ENCODE results near the gene ZMYND8.

Gene ZMYND8

GRCh38 chr20:47274401-47275108 is 81.9 kb downstream of the ZMYND8 start:
- H3K4me1 ChIP-seq, result peaks cover 3 to 72% (median 57%) of the 10 kb centered on the region in 4 donors
- no peaks in the 10 kb centered on the region for H3K9me3 ChIP-seq
- no peak overlapping the region for H3K4me3 ChIP-seq
- no peak for TF ChIP-seq CTCF (IDR thresholded peaks at IDR 0.05)
- peak overlapping the region; percentile 90 to 94 for H3K27ac ChIP-seq
- no peaks in the 10 kb centered on the region for H3K27me3 ChIP-seq
- DNase-seq, result no peak
- intact Hi-C loops (cut with DNase I; ENCODE audit: low total_unique reads), result loop anchor here (5.0 to 10.0 kb wide), 3 partner anchors 43 to 190 kb away; no protein-coding TSS in a partner anchor
- H3K36me3 ChIP-seq, result peaks cover 0 to 16% (median 0%) of the 10 kb centered on the region in 3 donors

GRCh38 chr20:47273591-47274235 is 82.8 kb downstream of the ZMYND8 start:
- H3K9me3 ChIP-seq, result no peaks in the 10 kb centered on the region
- no peak for DNase-seq
- peaks cover 0 to 16% (median 0%) of the 10 kb centered on the region in 3 donors for H3K36me3 ChIP-seq
- intact Hi-C loops (cut with DNase I; ENCODE audit: low total_unique reads), result loop anchor here (1.0 to 10.0 kb wide), 3 partner anchors 76 to 191 kb away; no protein-coding TSS in a partner anchor
- no peak overlapping the region for H3K4me3 ChIP-seq
- H3K4me1 ChIP-seq, result peaks cover 3 to 71% (median 56%) of the 10 kb centered on the region in 4 donors
- H3K27me3 ChIP-seq, result no peaks in the 10 kb centered on the region
- H3K27ac ChIP-seq, result peak overlapping the region; percentile 90 to 94
- no peak for TF ChIP-seq CTCF (IDR thresholded peaks at IDR 0.05)

- Histone ChIP-seq H3K36me3 (peaks cover 0 to 23% (median 0%) of the 10 kb centered on the region in 3 donors), H3K4me3 (no peak overlapping the region), H3K27ac (peak overlapping the region; percentile 90 to 94), H3K9me3 (no peaks in the 10 kb centered on the region), H3K27me3 (no peaks in the 10 kb centered on the region), H3K4me1 (peaks cover 3 to 64% (median 53%) of the 10 kb centered on the region in 4 donors)
- intact Hi-C loops (cut with DNase I; ENCODE audit: low total_unique reads), result loop anchor here (1.0 to 10.0 kb wide), 3 partner anchors 76 to 192 kb away; no protein-coding TSS in a partner anchor
- TF ChIP-seq CTCF (IDR thresholded peaks at IDR 0.05), result peak; percentile 84 to 98
- DNase-seq, result peak; percentile 36 to 60
Measured at GRCh38 chr20:47272893-47273590, 83.5 kb downstream of the ZMYND8 start.

- Histone ChIP-seq H3K27me3 (no peaks in the 10 kb centered on the region), H3K4me3 (no peak overlapping the region), H3K9me3 (no peaks in the 10 kb centered on the region), H3K4me1 (peaks cover 3 to 45% (median 34%) of the 10 kb centered on the region in 4 donors), H3K27ac (peak overlapping the region; percentile 14 to 90), H3K36me3 (peaks cover 0 to 26% (median 0%) of the 10 kb centered on the region in 3 donors)
- no peak for TF ChIP-seq CTCF (IDR thresholded peaks at IDR 0.05)
- intact Hi-C loops (cut with DNase I; ENCODE audit: low total_unique reads), result loop anchor here (5.0 to 10.0 kb wide), 2 partner anchors 74 to 194 kb away; no protein-coding TSS in a partner anchor
- DNase-seq, result no peak
Measured at GRCh38 chr20:47271046-47271615, 85.4 kb downstream of the ZMYND8 start.
